Left lung (tissue), 10 donors: Measurements from ENCODE around the gene RSU1. TPM values are rescaled to one million over a fixed set of nuclear protein-coding genes. Genes with fewer than 3 reads are reported as not detected.

Experiments
- ATAC-seq: fragments of 200-7000 bp; cut with Tn5 transposase; one replicate; pipeline ENCODE4 v1.9.1; 2020; ENCODE audit warnings: moderate library complexity
- DNase-seq, 4 donors: peaks; one replicate each; pipeline ENCODE4 v3.0.0-alpha.2; 2013 to 2020
- H3K27ac ChIP-seq, 2 donors: fragments of 200-600 bp; sonication (generic) in 1 of 2; one replicate each; pipeline versions ENCODE4 v1.5.0 to v1.8.0; 2020 to 2021
- H3K27me3 ChIP-seq, 2 donors: fragments of 200-600 bp; sonication (generic) in 1 of 2; one replicate each; pipeline versions ENCODE4 v1.5.0 to v1.8.0; 2020 to 2021
- H3K36me3 ChIP-seq, 2 donors: fragments of 200-600 bp; sonication (generic) in 1 of 2; one replicate each; pipeline versions ENCODE4 v1.5.0 to v1.8.0; 2020 to 2021
- H3K4me1 ChIP-seq, 2 donors: fragments of 200-600 bp; one replicate each; pipeline ENCODE4 v1.8.0; 2021
- H3K4me3 ChIP-seq, 2 donors: fragments of 200-600 bp; sonication (generic) in 1 of 2; one replicate each; pipeline versions ENCODE4 v1.5.0 to v1.8.0; 2020 to 2021; ENCODE audit warnings: mild to moderate bottlenecking in 1 of 2
- H3K9me3 ChIP-seq, 2 donors: fragments of 200-600 bp; sonication (generic) in 1 of 2; one replicate each; pipeline versions ENCODE4 v1.5.0 to v1.8.0; 2020 to 2021
- CTCF ChIP-seq, 2 donors: fragments of 200-600 bp; sonication (generic) in 1 of 2; IDR thresholded peaks; one replicate each; pipeline versions ENCODE4 v1.5.0 to v1.8.0; 2021; ENCODE audit warnings: antibody characterized with exemption in 2 of 2
- intact Hi-C, 2 donors: fragments of 100-400 bp; cut with DNase I; formaldehyde crosslinking; loops; one replicate each; pipeline versions ENCODE4 v1.11.2 to v1.14.2; 2022
- polyA plus RNA-seq, 6 donors: library from polyadenylated mRNA; unstranded; fragments of 120-200 nt; gene quantifications; one replicate each; pipeline ENCODE4 v1.2.1, GENCODE V29; 2013; ENCODE audit not compliant: insufficient read length in 6 of 6
- total RNA-seq, 2 donors: library from RNA; stranded (reverse); fragmentation: NEBNext Ultra II Directional; extraction: Animal tissue kit (Norgen Biotek cat#: 25700); gene quantifications; one replicate each; pipeline ENCODE4 v1.2.1, GENCODE V29; 2021
- donor health status: DM: no; HTN: yes; CAD: no.
- donor health status: DM: no; HTN: no; CAD: no.

Gene RSU1
- total and polyA plus RNA-seq, 8 donors: 68.1 to 114 (median 85.3) TPM

- no peak for TF ChIP-seq CTCF (IDR thresholded peaks at IDR 0.05)
- intact Hi-C loops: no loop called here
- DNase-seq (no peak), ATAC-seq (no peak)
- Histone ChIP-seq H3K4me3 (no peak overlapping the region), H3K36me3 (peaks cover 0 to 32% of the 10 kb centered on the region in 2 donors), H3K27ac (no peak overlapping the region), H3K9me3 (no peaks in the 10 kb centered on the region), H3K27me3 (no peaks in the 10 kb centered on the region), H3K4me1 (no peaks in the 10 kb centered on the region)
Observed at GRCh38 chr10:16597656-16598055, 219.6 kb downstream of the RSU1 start.

GRCh38 chr10:16592378-16592777, 224.8 kb downstream of the RSU1 start:
- H3K27ac ChIP-seq: no peak overlapping the region
- intact Hi-C loops: no loop called here
- no peak for TF ChIP-seq CTCF (IDR thresholded peaks at IDR 0.05)
- no peak overlapping the region for H3K4me3 ChIP-seq
- H3K9me3 ChIP-seq: no peaks in the 10 kb centered on the region
- peaks cover 0 to 29% of the 10 kb centered on the region in 2 donors for H3K36me3 ChIP-seq
- no peak for DNase-seq
- H3K27me3 ChIP-seq: no peaks in the 10 kb centered on the region
- ATAC-seq: no peak
- H3K4me1 ChIP-seq: no peaks in the 10 kb centered on the region

DNA sequence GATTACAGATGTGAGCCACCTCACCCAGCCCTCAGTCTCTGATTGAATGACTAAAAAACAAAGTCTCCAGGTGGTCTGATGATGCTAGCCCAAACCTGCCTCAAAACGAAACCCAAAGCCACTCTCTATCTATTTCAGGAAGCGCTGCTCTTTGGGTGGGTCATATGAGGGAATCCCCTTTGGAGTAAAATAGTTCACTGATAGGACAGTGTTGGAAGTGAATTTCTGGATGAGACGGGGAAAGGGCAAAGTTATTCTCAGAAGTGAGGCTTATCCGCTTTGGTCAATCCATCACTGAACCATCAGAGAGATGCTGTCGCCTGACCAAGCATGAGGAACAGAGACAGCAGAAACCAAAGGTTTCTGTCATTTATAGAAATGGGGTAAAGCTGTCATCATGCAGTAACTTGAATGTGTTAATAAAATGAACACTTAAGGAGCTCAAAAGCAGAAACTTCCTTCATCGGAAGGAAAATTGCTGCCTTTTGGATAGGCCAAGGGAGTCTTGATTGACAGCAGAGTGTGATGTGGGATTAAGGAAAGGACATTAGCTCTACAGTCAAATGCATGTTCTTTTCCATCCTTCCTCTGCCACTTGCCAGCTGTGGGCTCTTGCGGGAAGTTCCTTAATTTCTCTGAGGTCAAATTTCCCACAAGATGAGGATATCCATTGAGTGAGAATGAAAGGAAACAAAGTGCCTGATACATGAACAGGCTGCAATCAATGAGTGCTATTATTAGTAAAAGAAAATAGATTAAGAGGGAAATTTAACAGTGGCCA, 230.7 kb downstream of the RSU1 start:
- no peak for ATAC-seq
- TF ChIP-seq CTCF (IDR thresholded peaks at IDR 0.05): no peak
- H3K27me3 ChIP-seq: no peaks in the 10 kb centered on the region
- intact Hi-C loops: no loop called here
- no peaks in the 10 kb centered on the region for H3K4me1 ChIP-seq
- no peak overlapping the region for H3K4me3 ChIP-seq
- H3K27ac ChIP-seq: no peak overlapping the region
- no peak for DNase-seq
- H3K9me3 ChIP-seq: no peaks in the 10 kb centered on the region
- H3K36me3 ChIP-seq: no peaks in the 10 kb centered on the region

DNA sequence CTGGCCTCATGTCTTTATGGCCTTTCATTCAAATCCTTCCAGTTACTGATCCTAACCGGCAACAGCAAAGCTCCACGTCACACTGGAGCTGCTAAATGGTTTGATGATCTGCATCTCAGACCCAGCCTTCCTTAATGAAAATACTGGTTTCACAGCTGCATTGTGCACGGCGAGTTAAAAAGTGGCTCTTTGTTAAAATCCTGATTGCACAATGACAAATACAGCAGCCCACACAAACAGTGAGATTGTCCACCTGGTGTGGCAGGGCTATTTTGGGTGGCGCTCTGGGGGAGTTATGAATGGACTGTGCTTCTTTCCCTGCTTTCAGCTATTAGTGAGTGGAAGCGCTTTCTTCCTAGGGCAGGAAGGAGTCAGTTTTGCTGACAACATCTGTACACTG, 232.1 kb downstream of the RSU1 start:
- DNase-seq: no peak

DNA sequence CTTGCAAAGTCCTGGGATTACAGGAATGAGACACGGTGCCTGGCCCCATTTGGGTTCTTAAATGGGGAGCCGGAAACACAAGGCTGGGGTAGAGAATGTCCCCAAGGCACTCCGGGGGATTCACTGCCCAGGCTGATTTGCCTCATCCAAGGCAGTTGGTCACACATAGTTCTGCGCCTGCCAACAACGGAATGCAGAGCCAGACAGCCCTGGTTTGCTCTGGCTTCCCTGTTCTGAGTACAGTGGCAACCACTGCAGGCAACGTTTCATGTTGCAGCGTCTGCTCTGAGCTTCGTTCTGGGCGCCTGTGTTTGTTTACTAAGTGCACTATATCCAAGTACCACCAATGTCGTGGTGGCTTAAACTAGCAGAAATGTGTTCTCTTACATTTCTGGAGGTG, 233.8 kb downstream of the RSU1 start:
- intact Hi-C loops: no loop called here
- ATAC-seq: no peak
- Histone ChIP-seq H3K9me3 (no peaks in the 10 kb centered on the region), H3K27ac (no peak overlapping the region), H3K4me1 (no peaks in the 10 kb centered on the region), H3K36me3 (no peaks in the 10 kb centered on the region), H3K4me3 (no peak overlapping the region), H3K27me3 (no peaks in the 10 kb centered on the region)
- TF ChIP-seq CTCF (IDR thresholded peaks at IDR 0.05): no peak
- no peak for DNase-seq

More for the DNA sequence above, 232.1 kb downstream of the RSU1 start:
- TF ChIP-seq CTCF (IDR thresholded peaks at IDR 0.05): no peak
- ATAC-seq: no peak
- Histone ChIP-seq H3K9me3 (no peaks in the 10 kb centered on the region), H3K27ac (no peak overlapping the region), H3K27me3 (no peaks in the 10 kb centered on the region), H3K36me3 (no peaks in the 10 kb centered on the region), H3K4me1 (no peaks in the 10 kb centered on the region), H3K4me3 (no peak overlapping the region)
- intact Hi-C loops: no loop called here
